HG02678 (cell line): ENCODE results near the gene LCN2.

Experiments used
- ATAC-seq: cut with Tn5 transposase; IDR thresholded peaks from one replicate; pipeline ENCODE4 v1.9.1; 2021; ENCODE audit warnings: mild to moderate bottlenecking, moderate library complexity; ENCODE audit not compliant: unreplicated experiment

The LCN2 gene

GRCh38 chr9:128114326-128115186, 34.7 kb upstream of the LCN2 start:
- no peak for ATAC-seq

DNA sequence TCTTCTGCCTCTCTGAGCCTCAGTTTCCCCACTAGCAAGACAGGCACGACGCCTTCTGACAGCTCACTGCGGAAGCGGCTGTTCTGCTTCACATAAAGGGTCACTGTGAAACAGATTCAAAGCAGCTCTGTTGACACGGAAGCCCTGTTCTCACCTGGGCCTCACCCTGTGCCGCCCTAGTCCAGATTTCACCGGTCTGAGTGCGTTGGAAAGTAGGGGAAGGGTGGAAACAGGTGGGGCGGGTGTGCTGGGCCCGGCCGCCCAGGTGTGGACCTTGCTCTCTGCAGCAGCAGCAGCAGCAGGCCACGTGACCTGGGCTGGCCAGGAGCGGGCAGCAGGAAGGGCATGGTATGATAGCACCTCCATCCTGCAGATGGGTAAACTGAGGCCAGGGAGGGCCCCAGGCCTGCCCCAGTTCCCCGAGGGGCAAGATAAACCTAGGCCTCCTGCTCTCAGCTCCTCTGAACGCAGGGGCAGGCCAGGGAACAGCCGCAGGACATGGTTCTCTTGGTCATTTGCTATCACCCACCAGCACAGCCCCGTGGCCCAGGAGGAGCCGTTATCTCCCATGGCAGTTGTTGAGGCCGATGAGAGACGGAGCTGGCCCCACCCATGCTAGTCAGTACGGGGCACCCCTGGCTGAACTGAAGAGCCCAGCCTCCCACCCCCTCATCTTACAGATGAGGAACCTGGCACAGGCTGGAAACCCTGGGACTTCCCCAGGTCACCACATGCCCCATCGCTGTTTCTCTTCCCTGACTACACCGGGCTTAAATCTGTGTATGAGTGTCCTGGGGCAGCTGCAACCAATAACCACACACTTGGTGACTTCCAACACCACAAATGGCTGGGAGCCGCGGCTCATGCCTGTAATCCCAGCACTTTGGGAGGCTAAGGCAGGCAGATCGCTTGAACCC, 33.8 kb upstream of the LCN2 start:
- peak; percentile 57 for ATAC-seq

DNA sequence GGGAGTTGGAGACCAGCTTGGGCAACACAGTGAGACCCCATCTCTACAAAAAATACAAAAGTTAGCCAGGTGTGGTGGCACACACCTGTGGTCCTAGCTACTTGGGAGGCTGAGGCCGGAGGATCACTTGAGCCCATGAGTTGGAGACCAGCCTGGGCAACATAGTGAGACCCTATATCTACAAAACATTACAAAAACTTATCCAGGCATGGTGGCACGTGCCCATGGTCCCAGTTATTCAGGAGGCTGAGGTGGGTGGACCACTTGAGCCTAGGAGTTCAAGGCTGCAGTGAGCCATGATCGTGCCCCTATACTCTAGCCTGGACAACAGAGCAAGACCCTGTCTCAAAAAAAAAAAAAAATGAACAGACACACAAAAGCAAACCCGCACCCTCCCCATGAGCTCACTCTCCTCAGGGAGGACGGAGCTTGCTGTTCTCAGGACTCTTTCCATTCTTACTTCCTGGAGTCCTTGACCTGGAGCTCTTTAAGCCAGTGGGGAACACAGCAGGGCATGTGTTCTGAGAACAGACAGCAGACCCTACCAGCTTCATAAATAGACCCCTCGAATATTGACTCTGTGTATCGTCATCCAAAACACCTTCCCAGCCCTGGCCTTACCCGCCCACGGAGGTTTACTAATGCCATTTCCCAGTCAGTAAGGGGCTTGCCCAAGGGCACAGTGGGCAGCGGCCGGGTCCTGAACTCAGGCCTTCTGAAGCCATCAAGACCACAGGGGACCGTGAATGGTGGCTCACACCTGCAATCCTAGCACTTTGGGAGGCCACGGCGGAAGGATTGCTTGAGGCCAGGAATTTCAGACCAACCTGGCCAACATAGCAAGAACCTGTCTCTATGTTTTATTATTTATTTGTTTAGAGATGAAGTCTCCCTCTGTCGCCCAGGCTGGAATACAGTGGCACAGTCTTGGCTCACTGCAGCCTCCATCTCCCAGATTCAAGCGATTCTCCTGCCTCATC, 32.9 kb upstream of the LCN2 start:
- no peak for ATAC-seq

- ATAC-seq: peak; percentile 51
These were observed 31.4 kb upstream of the LCN2 start for GRCh38 chr9:128117613-128118471.

DNA sequence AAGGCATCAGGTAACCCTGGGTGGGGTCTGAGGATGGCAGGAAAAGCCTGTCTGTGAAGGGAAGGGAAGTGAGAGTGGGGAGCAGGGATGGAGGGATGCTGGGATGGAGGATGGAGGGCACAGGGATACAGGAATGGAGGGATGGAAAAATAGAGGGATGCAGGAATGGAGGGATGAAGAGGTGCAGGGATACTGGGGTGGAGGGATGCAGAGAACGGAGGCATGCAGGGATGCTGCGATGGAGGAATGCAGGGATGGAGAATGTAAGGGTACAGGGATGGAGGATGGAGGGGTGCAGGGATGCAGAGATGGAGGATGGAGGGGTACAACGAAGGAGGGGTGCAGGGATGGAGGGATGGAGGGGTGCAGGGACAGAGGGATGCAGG, 30.8 kb upstream of the LCN2 start:
- ATAC-seq: no peak

DNA sequence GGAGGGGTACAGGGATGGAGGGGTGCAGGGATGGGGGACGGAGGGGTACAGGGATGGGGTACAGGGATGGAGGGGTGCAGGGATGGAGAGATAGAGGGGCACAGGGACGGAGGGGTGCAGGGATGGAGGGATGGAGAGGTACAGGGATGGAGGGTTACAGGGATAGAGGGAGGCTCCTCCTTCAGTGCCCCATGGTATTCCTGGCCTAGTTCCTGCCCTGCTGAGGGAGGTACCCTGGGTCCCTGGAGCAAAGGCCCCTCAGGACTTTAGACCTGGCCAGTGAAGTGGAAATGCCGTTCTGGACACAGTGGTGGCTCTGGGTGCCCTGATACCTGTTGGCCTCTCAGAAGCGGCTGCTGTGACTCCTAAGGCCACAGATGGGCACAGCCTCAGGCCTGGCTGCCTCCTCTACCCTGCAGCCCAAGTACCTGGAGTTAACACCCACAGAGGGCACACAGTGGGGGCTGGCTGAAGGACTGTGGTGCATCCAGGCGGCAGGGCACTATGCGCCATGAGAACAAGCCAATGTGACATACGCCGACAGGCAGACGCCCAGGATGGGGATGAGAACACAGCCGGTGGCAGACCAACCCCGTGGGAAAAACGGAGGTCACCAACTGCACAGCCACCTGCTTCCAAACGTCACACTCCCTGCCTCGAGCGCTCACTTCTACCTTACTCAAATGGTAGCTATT, 30.1 kb upstream of the LCN2 start:
- ATAC-seq: no peak

- no peak for ATAC-seq
These were observed 29.1 kb upstream of the LCN2 start for GRCh38 chr9:128120061-128120740.

DNA sequence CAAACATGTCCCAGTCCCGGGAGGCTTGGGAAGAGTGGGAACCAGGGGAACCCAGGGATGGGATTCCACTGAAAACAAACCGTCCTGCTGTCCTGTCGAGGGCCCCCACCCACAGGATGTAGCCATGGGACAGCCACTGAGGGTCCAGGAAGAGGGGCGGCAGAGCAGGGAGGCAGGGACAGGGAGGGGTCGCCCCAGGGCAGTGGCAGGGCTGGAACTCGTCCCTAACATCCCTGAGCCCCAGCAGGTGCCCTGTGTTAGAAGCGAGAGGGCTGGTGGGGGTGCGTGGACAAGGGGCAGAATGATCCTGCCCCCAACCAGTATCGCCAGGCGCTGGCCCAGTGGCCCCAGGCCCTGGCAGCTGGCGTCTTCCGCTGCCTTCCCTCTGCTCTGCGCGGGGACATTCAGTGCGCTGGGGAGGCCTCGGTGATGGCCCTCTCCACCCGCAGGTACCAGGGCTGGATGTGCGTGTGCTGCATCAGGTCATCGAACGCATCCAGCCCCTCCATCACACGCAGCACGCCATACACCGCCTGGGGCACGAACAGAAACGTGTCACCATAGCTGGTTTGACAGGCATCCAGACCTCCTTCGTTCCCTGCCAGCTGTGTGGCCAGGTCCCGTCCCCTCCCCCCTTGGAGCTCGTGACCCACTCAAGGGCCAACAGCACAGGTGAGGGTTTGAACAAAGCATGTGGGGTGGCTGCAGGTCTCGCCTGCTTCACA, 28.4 kb upstream of the LCN2 start:
- ATAC-seq: no peak

DNA sequence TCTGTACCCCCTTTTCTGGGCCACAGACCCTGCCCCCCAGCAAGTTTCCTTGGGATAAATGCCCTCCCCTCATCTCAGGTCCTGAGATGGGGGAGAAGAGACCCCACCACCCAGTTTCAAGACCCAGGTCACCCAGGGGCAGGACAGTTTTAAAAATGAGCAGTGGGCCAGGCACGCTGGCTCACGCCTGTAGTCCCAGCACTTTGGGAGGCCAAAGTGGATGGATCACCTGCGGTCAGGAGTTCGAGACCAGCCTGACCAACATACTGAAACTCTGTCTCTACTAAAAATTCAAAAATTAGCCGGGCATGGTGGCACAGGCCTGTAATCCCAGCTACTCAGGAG, 27.8 kb upstream of the LCN2 start:
- no peak for ATAC-seq

DNA sequence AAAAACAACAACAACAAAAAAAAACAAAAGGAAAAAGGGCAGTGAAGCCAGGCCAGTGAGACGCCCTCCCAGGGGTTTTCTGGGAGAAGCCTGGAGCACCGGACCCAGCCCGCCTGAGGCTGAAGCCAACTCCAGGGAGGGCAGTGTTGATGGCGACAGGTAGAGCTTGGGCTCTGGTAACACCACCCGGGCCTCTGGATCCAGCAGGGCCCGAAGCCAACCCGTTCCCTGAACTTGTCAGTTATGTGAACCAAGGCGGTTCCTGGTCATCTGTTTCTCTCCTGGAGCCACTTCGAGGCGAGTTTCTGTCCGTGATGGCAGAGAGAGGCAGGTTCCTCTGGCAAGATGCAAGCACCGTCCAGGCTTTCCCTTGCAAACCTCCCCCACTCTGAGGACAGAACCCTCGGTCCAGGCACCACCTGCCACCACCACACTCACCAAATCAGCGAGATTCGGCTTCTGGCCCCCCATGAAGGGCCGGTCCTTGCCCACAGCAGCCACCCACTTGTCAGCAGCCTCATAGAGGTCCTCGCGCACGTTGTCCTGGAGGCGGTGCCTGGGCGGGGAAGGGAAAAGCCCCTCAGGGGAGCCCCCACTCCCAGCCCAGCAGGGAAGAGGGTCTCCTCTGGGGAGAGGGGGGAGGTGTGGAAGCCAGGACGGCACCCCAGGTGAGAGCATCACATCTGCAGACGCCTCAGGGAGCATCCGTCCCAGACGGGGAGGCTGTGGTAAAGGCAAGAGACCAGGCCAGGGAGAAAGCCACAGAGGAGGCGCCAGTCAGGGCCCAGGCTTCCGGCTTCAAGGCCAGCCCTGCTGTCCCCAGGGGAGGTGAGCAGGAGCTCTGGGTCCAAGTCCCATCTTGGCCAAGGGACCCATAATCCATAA, 27.1 kb upstream of the LCN2 start:
- ATAC-seq: no peak

GRCh38 chr9:128122809-128123175, 26.5 kb upstream of the LCN2 start:
- ATAC-seq: no peak

DNA sequence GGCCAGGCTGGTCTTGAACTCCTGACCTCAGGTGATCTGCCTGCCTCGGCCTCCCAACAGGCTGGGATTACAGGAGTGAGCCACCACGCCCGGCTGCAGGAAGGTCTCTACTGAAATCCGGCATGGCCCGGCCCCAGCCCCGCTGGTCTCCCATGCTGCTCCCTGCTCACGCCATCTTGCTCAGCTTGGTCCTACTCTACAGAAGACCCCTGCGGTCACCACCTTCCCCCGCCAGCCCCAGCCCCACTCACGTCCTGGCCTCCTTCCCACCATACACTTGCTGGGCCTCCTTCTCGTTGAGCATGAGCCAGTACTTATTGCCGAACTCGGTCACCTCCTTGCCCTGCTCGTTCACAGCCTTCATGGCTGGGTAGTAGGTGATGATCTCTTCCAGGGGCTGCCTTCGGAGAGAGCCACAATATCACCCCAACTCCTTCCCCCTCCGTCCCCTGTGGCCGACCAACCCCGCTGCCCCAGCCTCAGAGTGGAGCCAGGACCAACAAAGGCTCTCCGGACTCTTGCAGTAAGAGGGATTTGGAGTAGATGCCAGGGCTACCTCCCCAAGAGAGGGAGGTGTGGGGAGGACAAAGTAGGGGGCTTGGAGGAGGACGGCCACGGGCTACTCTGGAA, 25.7 kb upstream of the LCN2 start:
- no peak for ATAC-seq

- no peak for ATAC-seq
These were observed 24.8 kb upstream of the LCN2 start for GRCh38 chr9:128124451-128124850.

GRCh38 chr9:128124873-128125579, 24.2 kb upstream of the LCN2 start:
- ATAC-seq: no peak

GRCh38 chr9:128125580-128126354, 23.5 kb upstream of the LCN2 start:
- no peak for ATAC-seq
